ENCODE measurements around the gene PHEX.

DNA sequence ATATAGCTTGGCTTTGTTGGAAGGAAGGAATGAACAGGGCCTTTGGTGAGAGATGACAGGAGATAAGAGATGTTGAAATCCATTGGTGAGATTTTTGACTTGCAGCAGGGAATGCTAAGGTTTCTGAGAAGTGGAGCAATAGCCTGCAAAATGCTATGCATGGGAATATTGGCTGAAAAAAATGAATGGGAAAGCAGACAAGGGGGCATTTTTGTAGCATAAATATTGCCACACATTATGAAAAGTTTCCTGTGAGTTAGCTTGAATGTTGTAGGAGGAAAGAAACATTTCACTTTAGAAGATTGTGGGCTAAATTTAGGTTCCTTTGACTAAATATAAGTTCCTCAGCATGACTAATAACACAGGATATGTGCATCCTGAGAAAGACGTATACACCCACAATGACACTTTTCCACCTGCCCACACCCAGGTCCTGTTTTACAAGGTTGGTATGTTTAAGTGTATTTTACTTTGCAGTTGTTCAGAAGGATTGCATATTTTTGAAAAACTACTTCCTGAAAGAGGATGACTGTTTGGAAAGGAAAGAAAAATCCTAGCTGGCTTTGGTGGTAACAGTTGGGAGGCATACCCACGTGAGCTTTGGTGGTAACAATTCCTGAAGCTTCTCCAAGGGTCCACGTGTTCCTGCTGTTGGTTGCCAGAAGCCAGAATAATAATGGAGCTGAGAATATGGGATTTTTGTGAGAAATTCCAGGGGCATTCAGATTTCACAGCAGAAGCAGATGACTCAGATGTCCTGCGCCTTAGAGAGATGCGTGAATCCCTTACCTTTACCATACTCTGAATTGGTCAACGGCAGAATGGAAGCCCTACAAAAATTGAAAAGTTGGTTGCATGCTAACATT, 28.5 kb downstream of the PHEX start:
- TF ChIP-seq, protein P1, sequence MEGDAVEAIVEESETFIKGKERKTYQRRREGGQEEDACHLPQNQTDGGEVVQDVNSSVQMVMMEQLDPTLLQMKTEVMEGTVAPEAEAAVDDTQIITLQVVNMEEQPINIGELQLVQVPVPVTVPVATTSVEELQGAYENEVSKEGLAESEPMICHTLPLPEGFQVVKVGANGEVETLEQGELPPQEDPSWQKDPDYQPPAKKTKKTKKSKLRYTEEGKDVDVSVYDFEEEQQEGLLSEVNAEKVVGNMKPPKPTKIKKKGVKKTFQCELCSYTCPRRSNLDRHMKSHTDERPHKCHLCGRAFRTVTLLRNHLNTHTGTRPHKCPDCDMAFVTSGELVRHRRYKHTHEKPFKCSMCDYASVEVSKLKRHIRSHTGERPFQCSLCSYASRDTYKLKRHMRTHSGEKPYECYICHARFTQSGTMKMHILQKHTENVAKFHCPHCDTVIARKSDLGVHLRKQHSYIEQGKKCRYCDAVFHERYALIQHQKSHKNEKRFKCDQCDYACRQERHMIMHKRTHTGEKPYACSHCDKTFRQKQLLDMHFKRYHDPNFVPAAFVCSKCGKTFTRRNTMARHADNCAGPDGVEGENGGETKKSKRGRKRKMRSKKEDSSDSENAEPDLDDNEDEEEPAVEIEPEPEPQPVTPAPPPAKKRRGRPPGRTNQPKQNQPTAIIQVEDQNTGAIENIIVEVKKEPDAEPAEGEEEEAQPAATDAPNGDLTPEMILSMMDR (IDR thresholded peaks at IDR 0.05): no peak
- TF ChIP-seq POLR2A (IDR thresholded peaks at IDR 0.05): no peak

Measured in body of pancreas (tissue), 4 donors.